GM18867 (cell line): ENCODE measurements around the gene TMEM63B.
A peak's percentile ranks its signal among the peaks of the same experiment; 100 is the strongest.
"Not testable (repeated sequence)": the region's sequence is repeated elsewhere in the genome, so short reads cannot be mapped to it uniquely, and the experiment has no call there.

Source experiments
- ATAC-seq: cut with Tn5 transposase; IDR thresholded peaks from one replicate; pipeline ENCODE4 v1.9.1; 2021; ENCODE audit warnings: mild to moderate bottlenecking, moderate library complexity; ENCODE audit not compliant: unreplicated experiment

The TMEM63B gene

GRCh38 chr6:44093750-44094402 is 33.5 kb upstream of the TMEM63B start:
- no peak for ATAC-seq

DNA sequence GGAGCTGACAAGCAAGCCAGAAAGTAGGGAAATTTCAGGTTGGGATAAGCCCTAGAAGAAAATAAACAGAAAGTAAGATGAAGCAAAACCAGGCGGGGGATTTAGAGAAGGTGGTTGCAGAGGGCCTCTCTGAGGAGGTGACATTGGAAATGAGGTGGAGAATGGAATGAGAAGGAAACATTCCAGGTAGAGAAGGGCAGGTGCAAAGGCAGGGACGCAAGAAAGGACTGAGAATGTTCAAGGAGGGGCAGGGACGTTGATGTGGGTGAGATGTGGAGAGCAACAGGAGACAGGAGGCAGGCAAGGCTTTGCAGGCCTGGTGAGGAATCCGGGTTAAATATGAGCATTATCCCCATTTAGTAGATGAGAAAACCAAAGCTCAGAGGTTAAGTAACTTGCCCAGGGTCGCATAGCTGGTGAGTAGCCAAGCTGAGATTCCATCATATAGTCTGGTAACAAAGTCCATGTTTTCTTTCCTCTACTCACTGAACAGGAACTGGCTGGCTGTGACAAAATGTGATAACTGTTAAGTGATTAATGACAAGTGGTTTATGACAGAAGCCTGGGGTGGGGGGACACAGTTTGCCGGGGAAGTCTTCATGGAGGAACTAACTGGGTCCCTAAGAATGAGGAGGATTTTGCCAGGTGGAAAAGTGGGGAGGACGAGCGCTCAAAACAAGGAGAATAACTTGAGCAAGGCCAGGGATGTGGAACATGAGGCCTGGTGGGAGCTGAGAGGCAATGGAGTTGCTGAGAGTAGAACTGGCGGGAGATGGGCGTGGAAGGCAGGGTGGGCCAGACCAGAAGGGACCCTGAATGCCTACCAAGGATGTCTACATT is 32.7 kb upstream of the TMEM63B start:
- no peak for ATAC-seq

- not testable (repeated sequence) for ATAC-seq
These were observed 32.1 kb upstream of the TMEM63B start for GRCh38 chr6:44095243-44095623.

DNA sequence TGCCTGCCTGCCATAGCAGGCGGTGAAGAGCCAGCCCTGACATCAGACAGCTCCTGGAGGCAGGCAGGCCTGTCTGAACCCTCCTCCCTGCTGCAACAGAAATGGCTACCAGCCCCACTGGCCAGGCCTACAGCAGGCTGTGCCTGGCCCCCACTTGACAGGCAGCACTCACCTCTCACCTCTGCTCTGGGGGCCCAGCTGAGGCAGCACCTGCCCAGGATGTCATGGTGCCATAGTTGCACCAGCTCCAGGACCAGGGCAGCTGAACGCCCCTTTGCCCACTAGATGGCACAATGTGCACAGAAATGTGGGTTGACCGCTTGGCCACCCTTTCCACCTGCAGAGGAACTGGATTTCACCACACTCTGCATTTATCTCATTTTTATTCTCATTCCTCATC is 30.7 kb upstream of the TMEM63B start:
- peak; percentile 56 for ATAC-seq

DNA sequence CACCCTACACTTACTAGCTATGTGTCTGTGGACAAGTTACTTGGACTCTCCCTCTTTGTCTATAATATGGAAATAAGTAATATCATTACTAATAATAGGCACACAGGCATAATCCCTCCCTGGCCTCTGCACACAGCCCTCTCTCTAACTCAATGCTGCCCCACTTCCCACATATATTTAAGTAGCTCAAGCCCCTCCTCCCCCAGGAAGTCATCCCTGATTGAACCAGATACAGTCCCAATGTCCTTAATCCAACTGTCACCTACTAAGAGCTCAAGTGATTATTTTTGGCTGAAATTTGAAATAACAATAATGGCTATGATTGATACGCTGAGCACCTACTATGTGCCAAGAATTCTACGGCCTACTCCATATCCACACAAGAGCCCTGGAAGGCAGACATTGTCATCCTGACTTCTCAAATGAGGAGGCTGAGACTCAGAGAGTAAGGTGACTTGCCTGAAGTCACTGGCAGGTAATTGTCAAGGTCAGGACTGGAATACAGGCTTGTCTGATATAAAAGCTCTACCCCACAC is 29.5 kb upstream of the TMEM63B start:
- no peak for ATAC-seq

DNA sequence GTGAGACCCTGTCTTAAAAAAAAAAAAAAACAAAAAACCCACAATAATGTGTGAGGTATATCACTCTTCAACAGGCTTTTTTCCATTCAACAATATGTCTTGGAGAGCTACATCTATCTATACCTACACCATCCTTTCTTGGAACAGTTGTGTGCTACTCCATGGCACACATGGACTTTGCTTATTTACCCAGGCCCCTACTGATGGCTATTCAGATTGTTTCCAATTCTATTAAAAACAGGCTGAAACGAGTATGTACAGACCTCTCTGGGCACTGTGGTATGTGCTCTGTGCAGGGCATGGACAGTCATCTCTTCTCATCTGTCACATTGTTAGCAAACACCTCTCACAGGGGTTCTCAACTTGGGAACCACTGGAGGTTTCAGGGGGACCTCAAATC is 28.2 kb upstream of the TMEM63B start:
- ATAC-seq = no peak

DNA sequence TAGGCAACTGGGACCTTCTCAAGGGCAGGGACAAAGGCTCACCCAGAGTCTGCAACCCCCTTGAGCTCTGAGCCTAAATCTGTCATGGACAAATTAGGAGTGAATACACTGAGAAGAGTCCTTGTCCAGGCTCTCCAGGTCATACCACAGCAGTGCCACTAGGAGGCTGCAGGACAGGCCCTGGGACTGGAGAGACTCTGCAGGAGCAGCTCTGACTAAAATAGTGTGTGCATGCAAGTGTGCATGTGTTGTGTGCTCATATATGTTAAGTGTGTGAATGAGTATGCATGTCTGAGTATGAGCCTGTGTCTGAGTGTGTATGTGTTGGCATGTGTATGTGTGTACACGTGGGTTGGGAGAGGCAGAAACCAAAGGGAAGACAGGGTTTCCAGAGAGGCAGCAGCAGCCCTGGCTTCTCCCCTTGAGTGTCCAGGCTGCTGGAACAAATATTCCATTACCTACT is 27.2 kb upstream of the TMEM63B start:
- ATAC-seq = no peak

DNA sequence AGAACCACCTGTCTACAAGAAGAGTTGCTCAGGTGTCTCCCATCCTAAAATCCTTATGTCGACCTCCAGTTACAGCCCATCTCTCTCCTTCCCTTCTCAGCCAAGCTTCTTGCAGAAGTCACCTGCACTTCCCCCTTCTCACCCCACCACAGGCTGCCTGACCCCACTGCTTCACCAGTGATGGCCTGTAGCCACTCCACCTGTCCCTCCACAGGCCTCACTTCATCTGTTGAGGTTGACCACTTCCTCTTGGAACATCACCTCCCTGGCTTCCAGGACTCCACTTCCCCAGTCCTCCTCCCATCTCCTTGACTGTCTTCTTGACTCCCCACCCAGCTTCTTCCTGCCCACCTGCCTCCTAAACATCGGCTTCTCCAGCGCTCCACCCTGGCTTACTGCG is 25.5 kb upstream of the TMEM63B start:
- no peak for ATAC-seq

DNA sequence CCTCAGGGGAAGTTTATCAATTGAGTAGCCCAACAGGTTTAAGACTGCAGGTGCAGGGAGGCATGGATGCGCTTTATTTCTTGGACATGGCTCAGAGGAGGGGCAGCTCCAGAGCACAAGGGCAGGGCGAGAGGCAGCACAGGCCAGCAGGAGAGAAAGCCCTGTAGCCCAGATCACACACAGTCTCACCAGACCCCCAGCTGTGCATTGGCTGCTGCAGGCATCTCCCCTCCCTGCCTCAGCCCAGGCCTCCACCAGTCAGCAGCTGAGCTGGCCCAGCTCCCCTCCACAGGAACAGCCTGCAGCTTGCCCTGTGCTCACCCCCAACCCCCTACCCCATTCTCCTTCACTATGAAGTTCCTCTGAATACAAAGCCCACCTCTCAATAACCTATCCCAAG is 24.8 kb upstream of the TMEM63B start:
- ATAC-seq = no peak

- ATAC-seq = no peak
These were observed 22.8 kb upstream of the TMEM63B start for GRCh38 chr6:44104481-44105021.

GRCh38 chr6:44105146-44105545 is 22.2 kb upstream of the TMEM63B start:
- ATAC-seq = no peak

GRCh38 chr6:44105993-44106740 is 21.2 kb upstream of the TMEM63B start:
- no peak for ATAC-seq

GRCh38 chr6:44107017-44107416 is 20.3 kb upstream of the TMEM63B start:
- ATAC-seq = no peak

DNA sequence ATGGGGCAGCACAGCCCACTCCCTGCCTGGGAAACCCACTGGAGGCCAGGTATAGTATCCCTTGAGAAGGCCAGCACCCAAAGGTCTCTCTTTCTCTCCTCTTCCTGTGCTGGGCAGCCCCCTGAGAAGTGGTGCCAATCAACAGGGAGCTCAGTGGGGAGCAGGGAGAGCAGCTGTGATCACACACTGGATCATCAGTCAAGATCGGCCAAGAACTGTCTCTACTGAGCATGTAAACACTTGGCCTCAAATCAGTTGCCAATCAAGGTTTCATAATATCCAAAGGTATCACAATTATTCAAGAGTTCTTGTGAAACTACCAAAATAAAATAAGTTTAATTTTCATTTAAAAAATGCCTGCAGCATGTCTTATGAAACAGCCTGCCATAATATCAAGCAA is 18.9 kb upstream of the TMEM63B start:
- no peak for ATAC-seq

- ATAC-seq = no peak
These were observed 18.1 kb upstream of the TMEM63B start for GRCh38 chr6:44109212-44109611.

DNA sequence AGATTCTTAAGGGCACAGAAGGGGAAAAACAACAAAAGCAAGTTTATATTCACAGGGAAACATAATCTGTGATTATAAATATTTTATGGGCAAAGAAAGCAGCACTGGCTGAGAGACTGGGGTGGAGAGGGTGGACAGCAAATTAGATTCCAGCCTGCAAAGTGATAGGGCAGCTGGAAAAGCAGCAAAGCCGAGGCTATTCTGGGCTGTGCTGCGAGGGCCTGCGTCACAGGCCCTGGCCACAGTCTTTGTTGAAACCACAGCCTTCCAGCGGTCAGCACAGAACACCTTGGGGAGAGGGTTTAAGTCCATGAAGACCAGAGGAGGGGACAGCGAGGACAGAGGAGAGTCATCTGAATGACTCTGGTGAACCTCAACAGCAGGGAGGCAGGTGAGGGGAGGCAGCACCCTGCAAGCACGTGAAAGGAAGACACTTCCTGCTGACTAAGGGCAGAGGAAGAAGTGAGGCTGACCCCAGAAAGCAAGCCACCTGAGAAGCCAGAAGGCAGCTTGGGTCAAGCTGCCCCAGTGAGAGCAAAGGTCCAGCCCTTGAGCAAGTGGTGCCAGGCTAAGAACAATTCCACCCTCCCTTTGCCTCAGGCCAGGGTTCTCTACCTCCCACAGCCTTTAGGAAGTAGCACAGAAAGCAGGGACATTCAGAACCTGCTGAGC is 17.2 kb upstream of the TMEM63B start:
- no peak for ATAC-seq

DNA sequence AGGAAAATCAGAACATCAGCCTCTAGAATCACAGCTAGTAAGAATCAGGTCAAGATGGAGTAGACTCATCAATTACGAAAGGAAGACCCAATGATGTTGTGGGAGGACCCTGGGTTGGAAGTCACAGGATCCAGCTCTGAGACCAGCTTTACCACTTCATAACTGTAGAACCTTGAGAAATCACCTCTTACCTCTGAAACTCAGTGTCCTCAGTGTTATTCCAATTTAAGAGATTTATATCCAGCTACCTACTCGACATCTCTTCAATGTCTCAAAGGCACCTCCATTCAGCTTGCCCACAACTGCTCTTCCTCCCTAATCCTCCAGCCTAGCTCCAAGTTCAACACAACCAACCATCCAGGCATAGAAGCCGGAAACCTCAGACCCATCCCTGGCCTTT is 16.4 kb upstream of the TMEM63B start:
- no peak for ATAC-seq

GRCh38 chr6:44111434-44112417 is 15.6 kb upstream of the TMEM63B start:
- no peak for ATAC-seq

GRCh38 chr6:44113414-44113813 is 13.9 kb upstream of the TMEM63B start:
- ATAC-seq = no peak
